KMS-11 (cell line): ENCODE data around the gene GALNT11.
"Not testable (repeated sequence)": the region's sequence is repeated elsewhere in the genome, so short reads cannot be mapped to it uniquely, and the experiment has no call there.

Experiments used
- H2AFZ ChIP-seq: fragments of 200-600 bp; sonication (generic); 2 replicates; pipeline ENCODE4 v1.6.1; 2016; ENCODE audit warnings: antibody characterized with exemption, mixed run types, low read depth
- H3K27ac ChIP-seq: fragments of 200-600 bp; sonication (generic); 2 replicates; pipeline ENCODE4 v1.6.1; 2016; ENCODE audit warnings: mild to moderate bottlenecking, mixed run types
- H3K27me3 ChIP-seq: fragments of 200-600 bp; sonication (generic); 2 replicates; pipeline ENCODE4 v1.6.1; 2017; ENCODE audit warnings: mild to moderate bottlenecking, low read depth, mixed run types, moderate library complexity; ENCODE audit not compliant: insufficient read depth
- H3K36me3 ChIP-seq: fragments of 200-600 bp; sonication (generic); 2 replicates; pipeline ENCODE4 v1.6.1; 2017; ENCODE audit warnings: mild to moderate bottlenecking, mixed run types; ENCODE audit not compliant: insufficient read depth
- H3K4me1 ChIP-seq: fragments of 200-600 bp; sonication (generic); 2 replicates; pipeline ENCODE4 v1.6.1; 2016; ENCODE audit warnings: mild to moderate bottlenecking, low read depth, mixed run types; ENCODE audit not compliant: poor library complexity, severe bottlenecking
- H3K4me2 ChIP-seq: fragments of 200-600 bp; sonication (generic); 2 replicates; pipeline ENCODE4 v1.7.0; 2016; ENCODE audit warnings: mild to moderate bottlenecking, mixed run types
- H3K4me3 ChIP-seq: fragments of 200-600 bp; sonication (generic); IDR thresholded peaks from 2 replicates; pipeline ENCODE4 v1.6.1; 2017; ENCODE audit warnings: low read depth, low read length, mixed read lengths; ENCODE audit not compliant: insufficient read depth
- H3K79me2 ChIP-seq: fragments of 200-600 bp; sonication (generic); 2 replicates; pipeline ENCODE4 v1.6.1; 2016; ENCODE audit warnings: low read depth, mixed run types; ENCODE audit not compliant: insufficient read depth
- H3K9ac ChIP-seq: fragments of 200-600 bp; sonication (generic); 2 replicates; pipeline ENCODE4 v1.6.1; 2016; ENCODE audit warnings: mild to moderate bottlenecking, mixed run types
- H4K20me1 ChIP-seq: fragments of 200-600 bp; sonication (generic); 2 replicates; pipeline ENCODE4 v1.6.1; 2016; ENCODE audit warnings: mild to moderate bottlenecking, mixed run types; ENCODE audit not compliant: insufficient read depth
- CTCF ChIP-seq: fragments of 200-600 bp; sonication (generic); conservative IDR thresholded peaks from 2 replicates; pipeline ENCODE4 v1.6.1; 2017; ENCODE audit warnings: low read depth, mild to moderate bottlenecking, antibody characterized with exemption, low read length, moderate library complexity, mixed read lengths

Gene GALNT11

GRCh38 chr7:152013230-152013629, 12.2 kb upstream of the GALNT11 start:
- Histone ChIP-seq H3K4me1 (no peaks in the 10 kb centered on the region), H4K20me1 (no peaks in the 10 kb centered on the region), H3K9ac (no peak overlapping the region), H2AFZ (no peak overlapping the region), H3K4me3 (no peak overlapping the region), H3K27me3 (no peaks in the 10 kb centered on the region), H3K4me2 (no peak overlapping the region), H3K27ac (no peak overlapping the region), H3K36me3 (no peaks in the 10 kb centered on the region), H3K79me2 (no peaks in the 10 kb centered on the region)
- no peak for TF ChIP-seq CTCF

- no peak overlapping the region for H3K27ac ChIP-seq
- no peak overlapping the region for H2AFZ ChIP-seq
- no peak overlapping the region for H3K4me3 ChIP-seq
- no peaks in the 10 kb centered on the region for H4K20me1 ChIP-seq
- H3K79me2 ChIP-seq = no peaks in the 10 kb centered on the region
- no peaks in the 10 kb centered on the region for H3K36me3 ChIP-seq
- H3K27me3 ChIP-seq = no peaks in the 10 kb centered on the region
- no peak overlapping the region for H3K9ac ChIP-seq
- no peak for TF ChIP-seq CTCF
- no peaks in the 10 kb centered on the region for H3K4me1 ChIP-seq
- H3K4me2 ChIP-seq = no peak overlapping the region
These were observed 11.5 kb upstream of the GALNT11 start for GRCh38 chr7:152013974-152014373.

- no peaks in the 10 kb centered on the region for H3K4me1 ChIP-seq
- no peaks in the 10 kb centered on the region for H3K79me2 ChIP-seq
- TF ChIP-seq CTCF = no peak
- no peak overlapping the region for H3K27ac ChIP-seq
- H3K4me3 ChIP-seq = no peak overlapping the region
- no peak overlapping the region for H2AFZ ChIP-seq
- H3K36me3 ChIP-seq = no peaks in the 10 kb centered on the region
- H4K20me1 ChIP-seq = no peaks in the 10 kb centered on the region
- no peak overlapping the region for H3K4me2 ChIP-seq
- H3K27me3 ChIP-seq = no peaks in the 10 kb centered on the region
- H3K9ac ChIP-seq = no peak overlapping the region
These were observed 10.8 kb upstream of the GALNT11 start for GRCh38 chr7:152014722-152015121.

GRCh38 chr7:152015600-152015999, 9.9 kb upstream of the GALNT11 start:
- Histone ChIP-seq H3K9ac (no peak overlapping the region), H2AFZ (no peak overlapping the region), H3K4me3 (no peak overlapping the region), H3K27ac (no peak overlapping the region), H4K20me1 (no peaks in the 10 kb centered on the region), H3K27me3 (no peaks in the 10 kb centered on the region), H3K4me1 (no peaks in the 10 kb centered on the region), H3K36me3 (no peaks in the 10 kb centered on the region), H3K4me2 (no peak overlapping the region), H3K79me2 (no peaks in the 10 kb centered on the region)
- no peak for TF ChIP-seq CTCF

- TF ChIP-seq CTCF = no peak
- no peaks in the 10 kb centered on the region for H4K20me1 ChIP-seq
- no peak overlapping the region for H3K4me2 ChIP-seq
- H3K79me2 ChIP-seq = no peaks in the 10 kb centered on the region
- no peaks in the 10 kb centered on the region for H3K36me3 ChIP-seq
- no peaks in the 10 kb centered on the region for H3K27me3 ChIP-seq
- no peak overlapping the region for H3K9ac ChIP-seq
- H3K27ac ChIP-seq = no peak overlapping the region
- no peak overlapping the region for H2AFZ ChIP-seq
- no peak overlapping the region for H3K4me3 ChIP-seq
- no peaks in the 10 kb centered on the region for H3K4me1 ChIP-seq
These were observed 8.5 kb upstream of the GALNT11 start for GRCh38 chr7:152016947-152017346.

GRCh38 chr7:152017683-152018082, 7.8 kb upstream of the GALNT11 start:
- H3K9ac ChIP-seq, H2AFZ ChIP-seq, H3K27ac ChIP-seq, H3K4me2 ChIP-seq, H3K36me3 ChIP-seq, H3K79me2 ChIP-seq, H4K20me1 ChIP-seq, H3K4me3 ChIP-seq, H3K27me3 ChIP-seq, H3K4me1 ChIP-seq: not testable (repeated sequence)

- not testable (repeated sequence) for H3K9ac ChIP-seq, H3K27ac ChIP-seq, H3K4me3 ChIP-seq, H3K79me2 ChIP-seq, H2AFZ ChIP-seq, H3K36me3 ChIP-seq, H4K20me1 ChIP-seq, H3K27me3 ChIP-seq, H3K4me2 ChIP-seq, H3K4me1 ChIP-seq
These were observed 3.7 kb upstream of the GALNT11 start for GRCh38 chr7:152021740-152022139.
